RWPE2 (cell line): ENCODE results near the gene LILRA6.

Experiments
- ATAC-seq: fragments of 200-7000 bp; cut with Tn5 transposase; 3 replicates; pipeline ENCODE4 v1.9.1; 2021; ENCODE audit warnings: low read depth
- DNase-seq: peaks from one replicate; pipeline ENCODE4 v3.0.0-alpha.2; 2020; ENCODE audit warnings: low spot score
- H3K27ac ChIP-seq: fragments of 450-650 bp; 2 replicates; pipeline ENCODE4 v1.5.1; 2017; ENCODE audit warnings: mild to moderate bottlenecking; ENCODE audit not compliant: poor library complexity, severe bottlenecking
- H3K27me3 ChIP-seq: fragments of 250-450 bp; sonication (Bioruptor Pico); 2 replicates; pipeline ENCODE4 v1.5.1; 2021; ENCODE audit warnings: mild to moderate bottlenecking, moderate library complexity; ENCODE audit not compliant: insufficient read depth, poor library complexity, severe bottlenecking
- H3K36me3 ChIP-seq: fragments of 250-450 bp; sonication (Bioruptor Pico); 2 replicates; pipeline ENCODE4 v1.5.1; 2020; ENCODE audit warnings: low read depth, mild to moderate bottlenecking, moderate library complexity
- H3K4me1 ChIP-seq: fragments of 250-450 bp; sonication (Bioruptor Pico); 2 replicates; pipeline ENCODE4 v1.5.1; 2021; ENCODE audit warnings: mild to moderate bottlenecking, moderate library complexity; ENCODE audit not compliant: insufficient read depth, poor library complexity, severe bottlenecking
- H3K4me3 ChIP-seq: fragments of 250-450 bp; sonication (Bioruptor Pico); 2 replicates; pipeline ENCODE4 v1.5.1; 2021; ENCODE audit warnings: mild to moderate bottlenecking, moderate library complexity; ENCODE audit not compliant: severe bottlenecking
- H3K9me3 ChIP-seq: fragments of 250-450 bp; sonication (Bioruptor Pico); 2 replicates; pipeline ENCODE4 v1.5.1; 2021; ENCODE audit warnings: mild to moderate bottlenecking, moderate library complexity; ENCODE audit not compliant: severe bottlenecking
- TF ChIP-seq, protein P1 (sequence below): fragments of 450-650 bp; IDR thresholded peaks from one replicate; pipeline ENCODE4 v1.5.1; 2017; ENCODE audit warnings: mild to moderate bottlenecking, moderate library complexity; ENCODE audit not compliant: poor library complexity, severe bottlenecking

Gene LILRA6

DNA sequence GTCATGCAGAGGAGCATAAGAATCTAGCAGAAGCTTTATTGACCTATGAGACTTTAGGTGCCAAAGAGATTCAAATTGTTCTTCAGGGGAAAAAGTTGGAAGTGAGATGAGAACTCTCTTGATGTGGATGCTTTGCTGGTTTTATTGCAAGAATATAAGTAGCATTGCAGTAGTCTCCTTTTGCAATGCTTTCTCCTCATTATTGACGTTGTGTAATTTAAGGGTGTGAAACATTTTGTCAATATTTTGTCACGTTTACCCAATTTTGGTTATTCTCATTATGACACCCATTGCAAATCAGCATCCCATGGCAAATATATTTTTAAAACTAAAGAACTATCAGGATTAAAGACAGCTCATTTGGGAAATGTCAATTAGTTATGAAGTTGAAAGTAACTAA, 26.3 kb upstream of the LILRA6 start:
- Histone ChIP-seq H3K27ac (no peak overlapping the region), H3K27me3 (peaks cover 31% of the 10 kb centered on the region), H3K36me3 (no peaks in the 10 kb centered on the region), H3K4me3 (no peak overlapping the region), H3K9me3 (no peaks in the 10 kb centered on the region), H3K4me1 (no peaks in the 10 kb centered on the region)
- ATAC-seq (no peak), DNase-seq (no peak)
- TF ChIP-seq, protein P1, sequence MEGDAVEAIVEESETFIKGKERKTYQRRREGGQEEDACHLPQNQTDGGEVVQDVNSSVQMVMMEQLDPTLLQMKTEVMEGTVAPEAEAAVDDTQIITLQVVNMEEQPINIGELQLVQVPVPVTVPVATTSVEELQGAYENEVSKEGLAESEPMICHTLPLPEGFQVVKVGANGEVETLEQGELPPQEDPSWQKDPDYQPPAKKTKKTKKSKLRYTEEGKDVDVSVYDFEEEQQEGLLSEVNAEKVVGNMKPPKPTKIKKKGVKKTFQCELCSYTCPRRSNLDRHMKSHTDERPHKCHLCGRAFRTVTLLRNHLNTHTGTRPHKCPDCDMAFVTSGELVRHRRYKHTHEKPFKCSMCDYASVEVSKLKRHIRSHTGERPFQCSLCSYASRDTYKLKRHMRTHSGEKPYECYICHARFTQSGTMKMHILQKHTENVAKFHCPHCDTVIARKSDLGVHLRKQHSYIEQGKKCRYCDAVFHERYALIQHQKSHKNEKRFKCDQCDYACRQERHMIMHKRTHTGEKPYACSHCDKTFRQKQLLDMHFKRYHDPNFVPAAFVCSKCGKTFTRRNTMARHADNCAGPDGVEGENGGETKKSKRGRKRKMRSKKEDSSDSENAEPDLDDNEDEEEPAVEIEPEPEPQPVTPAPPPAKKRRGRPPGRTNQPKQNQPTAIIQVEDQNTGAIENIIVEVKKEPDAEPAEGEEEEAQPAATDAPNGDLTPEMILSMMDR: no peak

DNA sequence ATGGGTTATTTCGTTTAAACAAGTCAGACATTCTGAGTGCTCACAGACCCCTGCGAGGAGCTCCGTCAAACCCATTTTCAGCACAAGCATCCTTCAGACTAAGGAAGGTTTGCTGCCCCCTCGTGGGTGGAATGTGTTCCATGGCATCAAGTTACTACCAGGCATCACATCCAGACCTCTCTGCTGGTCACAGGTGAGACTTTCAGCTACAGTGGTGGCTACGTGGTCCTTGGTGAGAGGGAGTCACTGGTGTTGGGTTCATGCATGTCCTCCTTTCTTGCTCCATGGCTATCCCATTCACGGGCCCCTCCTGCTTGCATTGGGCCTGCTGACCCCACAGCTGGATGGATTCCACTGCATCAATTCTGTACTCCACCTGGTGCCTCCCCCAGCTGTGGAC, 23.5 kb upstream of the LILRA6 start:
- H3K36me3 ChIP-seq: no peaks in the 10 kb centered on the region
- peaks cover 19% of the 10 kb centered on the region for H3K27me3 ChIP-seq
- H3K4me1 ChIP-seq: no peaks in the 10 kb centered on the region
- no peak overlapping the region for H3K27ac ChIP-seq
- H3K4me3 ChIP-seq: no peak overlapping the region
- no peaks in the 10 kb centered on the region for H3K9me3 ChIP-seq
- TF ChIP-seq, protein P1: peak; percentile 78
- DNase-seq (no peak), ATAC-seq (peak; percentile 72)

DNA sequence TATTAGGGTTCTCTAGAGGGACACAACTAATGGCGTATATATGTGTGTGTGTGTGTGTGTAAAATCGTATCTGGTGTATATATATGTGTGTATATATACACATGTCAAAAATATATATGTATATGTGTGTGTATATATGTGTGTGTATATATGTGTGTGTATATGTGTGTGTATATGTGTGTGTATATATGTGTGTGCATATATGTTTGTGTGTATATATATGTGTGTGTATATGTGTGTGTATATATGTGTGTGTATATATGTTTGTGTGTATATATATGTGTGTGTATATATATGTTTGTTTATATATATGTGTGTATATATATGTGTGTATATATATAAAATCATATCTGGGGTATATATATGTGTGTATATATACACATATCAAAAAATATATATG, 19.9 kb upstream of the LILRA6 start:
- peaks cover 2% of the 10 kb centered on the region for H3K27me3 ChIP-seq
- ATAC-seq: no peak
- TF ChIP-seq, protein P1: no peak

DNA sequence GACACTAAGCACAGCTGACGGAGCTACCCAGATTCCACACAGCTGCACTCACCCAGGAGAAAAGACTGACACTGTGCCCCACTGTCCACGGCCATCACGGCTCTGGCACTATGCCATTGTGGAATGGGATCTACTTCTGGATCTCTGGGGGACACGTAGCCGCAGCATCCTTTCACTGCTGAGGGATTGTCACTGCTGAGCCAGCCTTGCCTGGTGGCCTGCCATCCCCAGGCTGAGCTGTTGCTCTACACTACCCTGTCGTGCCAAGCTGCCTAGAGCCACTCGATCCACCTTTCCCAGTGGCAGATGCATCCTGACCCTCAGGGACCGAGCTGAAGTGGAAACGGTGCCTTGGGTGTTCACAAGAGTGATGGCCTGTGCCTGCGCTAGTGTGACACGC, 19.5 kb upstream of the LILRA6 start:
- no peak for DNase-seq
- no peaks in the 10 kb centered on the region for H3K9me3 ChIP-seq
- no peaks in the 10 kb centered on the region for H3K36me3 ChIP-seq
- H3K4me3 ChIP-seq: no peak overlapping the region
- H3K27me3 ChIP-seq: peaks cover 6% of the 10 kb centered on the region
- TF ChIP-seq, protein P1: no peak
- H3K4me1 ChIP-seq: no peaks in the 10 kb centered on the region
- H3K27ac ChIP-seq: no peak overlapping the region
- no peak for ATAC-seq

More for the DNA sequence above, 19.9 kb upstream of the LILRA6 start:
- H3K9me3 ChIP-seq: no peaks in the 10 kb centered on the region
- no peak overlapping the region for H3K27ac ChIP-seq
- no peaks in the 10 kb centered on the region for H3K36me3 ChIP-seq
- no peak overlapping the region for H3K4me3 ChIP-seq
- no peak for DNase-seq
- H3K4me1 ChIP-seq: no peaks in the 10 kb centered on the region

DNA sequence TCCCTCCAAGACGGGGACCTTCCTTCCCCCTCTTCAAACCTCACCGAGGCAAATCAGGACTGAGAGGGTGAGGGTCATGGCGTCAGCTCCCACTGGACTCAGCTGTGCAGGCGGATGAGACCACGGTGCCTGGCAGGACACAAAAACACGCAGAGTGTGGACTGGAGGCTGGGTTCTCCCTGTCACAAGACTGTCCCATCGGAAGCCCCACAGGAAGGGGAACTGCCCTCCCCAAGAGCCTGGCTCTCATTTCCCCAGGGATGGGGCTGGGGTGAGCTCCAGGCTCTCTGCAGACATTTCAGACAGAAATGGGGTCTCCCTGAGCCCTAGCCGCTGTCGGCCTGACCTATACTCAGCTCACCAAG, 14.5 kb upstream of the LILRA6 start, which contains the start of gene LILRB5:
TSS of gene LILRB5 (minus strand) at position 158 of the 365 bp plus-strand sequence. CDS start at position 78, 80 bp downstream.
- no peaks in the 10 kb centered on the region for H3K9me3 ChIP-seq
- H3K27ac ChIP-seq: no peak within 1 kb of the TSS
- no peak within 1 kb of the TSS for H3K4me3 ChIP-seq
- no peak for DNase-seq
- no peaks in the 10 kb centered on the region for H3K36me3 ChIP-seq
- TF ChIP-seq, protein P1: no peak
- no peak for ATAC-seq
- H3K27me3 ChIP-seq: peaks cover 29% of the 10 kb centered on the region
- no peaks in the 10 kb centered on the region for H3K4me1 ChIP-seq
